Stimulated activated CD8-positive, alpha-beta memory T cell treated with anti-CD3 and anti-CD28 coated beads, Interleukin-12 subunit alpha, Interleukin-12 subunit beta, amount 100 ng/mL, for 1 hour (primary cell): ENCODE data around the gene CDC7.
"Not testable (repeated sequence)": the region's sequence is repeated elsewhere in the genome, so short reads cannot be mapped to it uniquely, and the experiment has no call there.

Experiments
- DNase-seq: peaks from one replicate; pipeline ENCODE4 v3.0.0-alpha.2; 2020; ENCODE audit warnings: low read depth

CDC7 gene

GRCh38 chr1:91500756-91501522, at the start of gene CDC7:
Gene CDC7, plus strand, starts transcription at chr1:91500851. Its CDS starts 866 bp downstream, at chr1:91501717.
- DNase-seq: peak; percentile 81

- DNase-seq: no peak
Measured at GRCh38 chr1:91454136-91454535, 46.5 kb upstream of the CDC7 start.

DNA sequence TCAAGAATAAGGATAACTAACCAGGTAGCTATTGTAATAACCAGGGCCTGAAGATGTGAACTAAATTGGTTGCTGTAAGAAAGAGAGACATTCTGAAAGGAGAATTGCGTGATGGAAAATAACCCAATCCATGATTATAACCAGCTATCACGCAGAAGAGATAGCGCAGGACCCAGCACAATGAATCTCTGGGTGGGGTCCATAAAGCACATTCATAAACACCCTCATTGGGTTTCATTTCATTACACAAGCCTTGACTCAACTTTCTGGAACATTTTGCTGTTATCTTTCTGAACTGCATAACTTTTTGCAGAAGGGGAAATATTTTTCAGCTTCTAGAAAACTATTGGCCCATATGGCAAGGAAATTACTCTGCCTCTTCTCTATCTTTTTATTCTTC, 45.3 kb upstream of the CDC7 start:
- DNase-seq: no peak

- no peak for DNase-seq
Measured at GRCh38 chr1:91455896-91456295, 44.8 kb upstream of the CDC7 start.

DNA sequence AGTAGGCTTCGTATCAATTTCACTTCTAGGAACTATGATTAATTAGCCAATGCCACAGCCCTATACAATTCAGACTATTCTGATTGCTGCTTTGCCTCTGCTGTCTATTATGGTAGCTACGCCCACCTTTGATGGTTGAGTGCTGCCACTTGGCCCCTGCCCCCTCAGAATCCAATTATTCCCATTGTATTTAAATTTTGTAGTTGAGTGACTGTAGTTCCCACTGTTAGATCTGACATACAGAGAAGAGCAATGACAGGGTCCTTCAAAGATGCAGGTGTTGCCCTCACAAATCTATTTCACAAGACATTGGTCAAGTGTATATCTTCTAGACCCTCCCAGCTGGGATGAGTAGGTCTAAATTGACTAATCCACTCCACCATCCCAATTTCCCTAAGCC, 35.3 kb upstream of the CDC7 start:
- not testable (repeated sequence) for DNase-seq

GRCh38 chr1:91476533-91477217, 24.0 kb upstream of the CDC7 start:
- no peak for DNase-seq

GRCh38 chr1:91487469-91487868, 13.2 kb upstream of the CDC7 start:
- no peak for DNase-seq

GRCh38 chr1:91490501-91490900, 10.2 kb upstream of the CDC7 start:
- no peak for DNase-seq

GRCh38 chr1:91498035-91498434, 2.6 kb upstream of the CDC7 start:
- DNase-seq: no peak

GRCh38 chr1:91498498-91499245, 2.0 kb upstream of the CDC7 start:
- DNase-seq: no peak

DNA sequence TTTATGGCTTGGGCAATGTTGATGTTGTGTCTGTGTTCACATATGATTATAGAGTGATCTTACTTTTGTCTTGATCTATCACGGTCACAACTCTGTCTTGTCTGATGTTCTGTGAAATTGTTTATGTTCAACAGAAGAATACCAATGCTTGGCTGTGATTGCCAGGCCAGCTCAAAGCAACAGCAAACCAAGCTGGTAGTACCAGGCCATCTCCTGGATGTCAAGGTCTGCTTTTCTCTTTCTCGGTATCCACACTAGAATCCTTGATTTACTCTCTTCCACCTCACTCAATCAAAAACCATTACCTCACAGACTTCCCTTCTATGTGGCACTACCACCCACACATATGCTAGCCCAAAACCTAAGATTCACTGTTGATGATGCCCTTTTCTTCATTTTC, 1.3 kb upstream of the CDC7 start:
- no peak for DNase-seq

- DNase-seq: no peak
Measured at GRCh38 chr1:91499904-91500755, 521 bp upstream of the CDC7 start.

- no peak for DNase-seq
Measured at GRCh38 chr1:91501523-91501851, 836 bp downstream of the CDC7 start.

DNA sequence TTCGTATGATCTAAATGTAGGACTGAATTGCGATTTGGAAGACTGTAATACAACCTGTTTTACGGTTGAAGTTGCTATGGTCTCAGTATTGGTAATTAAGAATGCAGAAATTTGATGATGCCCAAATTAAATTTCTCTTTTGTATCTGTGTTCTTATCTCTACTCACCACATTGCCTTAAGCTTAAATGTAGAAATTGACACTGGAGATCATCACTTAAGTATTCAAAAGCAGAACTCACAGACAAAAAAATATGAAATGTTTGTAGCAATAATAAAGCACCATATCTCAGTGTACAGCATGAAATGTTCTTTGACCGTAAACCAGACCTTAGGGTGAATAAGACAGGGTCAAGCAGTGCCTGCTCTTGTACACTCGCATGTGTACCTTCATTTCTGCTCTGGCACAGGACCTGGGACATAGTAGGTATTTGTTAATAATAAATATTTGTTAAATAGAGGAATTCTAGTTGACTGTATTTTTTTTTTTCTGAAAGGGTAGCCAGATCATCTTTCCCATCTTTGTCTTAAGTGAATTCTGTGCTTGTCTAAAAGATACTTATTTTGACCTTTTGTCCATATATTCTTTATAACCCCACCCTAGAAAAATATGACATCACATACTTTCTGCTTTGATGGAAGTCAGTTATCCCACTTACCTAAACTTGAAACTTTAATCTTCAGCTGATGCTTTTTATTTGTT, 1.5 kb downstream of the CDC7 start:
- no peak for DNase-seq

GRCh38 chr1:91502672-91503184, 2.1 kb downstream of the CDC7 start:
- no peak for DNase-seq

DNA sequence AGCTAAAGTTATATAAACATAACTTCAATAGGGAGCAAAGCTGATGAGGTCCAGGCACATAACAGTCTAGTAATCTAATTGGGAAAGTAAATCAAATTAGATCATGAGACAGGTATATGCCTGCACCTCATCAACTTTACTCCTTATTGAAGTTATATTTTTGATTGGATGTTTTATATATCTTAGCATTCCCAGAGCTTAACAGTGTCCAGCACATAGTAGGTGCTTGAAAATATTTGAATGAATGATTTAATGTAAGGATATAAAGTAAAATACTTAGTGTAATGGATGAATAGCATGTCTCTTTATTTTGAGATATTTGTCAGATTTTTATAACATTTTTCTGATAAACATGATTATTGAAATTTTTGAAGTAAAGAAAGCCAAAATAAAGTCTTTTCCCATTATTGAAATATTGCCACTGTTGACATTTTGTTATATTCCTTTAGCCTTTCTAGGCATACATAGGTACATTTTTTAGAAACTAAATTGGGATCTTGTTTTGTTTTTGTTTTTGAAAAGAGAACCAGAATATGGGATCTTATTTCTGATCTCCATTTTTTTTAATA, 2.8 kb downstream of the CDC7 start:
- no peak for DNase-seq

DNA sequence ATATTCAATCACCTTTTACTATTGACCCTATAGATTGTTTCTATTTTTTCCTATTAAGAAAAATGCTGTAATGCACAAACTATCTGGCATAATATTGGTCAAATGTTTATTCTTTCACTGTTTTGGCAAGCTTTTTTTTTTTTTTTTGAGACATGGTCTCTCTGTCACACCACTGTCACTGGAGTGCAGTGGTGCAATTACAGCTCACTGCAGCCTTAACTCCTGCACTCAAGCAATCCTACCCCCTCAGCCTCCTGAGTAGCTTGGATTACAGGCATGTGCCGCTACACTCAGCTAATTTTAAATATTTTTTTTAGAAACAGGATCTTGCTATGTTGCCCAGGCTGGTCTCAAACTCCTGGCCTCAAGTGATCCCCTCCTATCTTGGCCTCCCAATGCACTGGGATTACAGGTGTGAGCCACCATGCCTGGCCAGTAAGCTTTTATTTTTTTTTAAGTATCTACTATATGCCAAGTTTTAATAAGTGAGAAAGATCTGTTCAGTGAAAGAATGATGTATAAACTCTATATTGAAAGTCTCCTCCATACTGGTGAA, 3.4 kb downstream of the CDC7 start:
- no peak for DNase-seq

- DNase-seq: no peak
Measured at GRCh38 chr1:91505086-91505485, 4.4 kb downstream of the CDC7 start.

GRCh38 chr1:91506071-91506470, 5.4 kb downstream of the CDC7 start:
- DNase-seq: no peak

GRCh38 chr1:91507328-91507727, 6.7 kb downstream of the CDC7 start:
- DNase-seq: no peak

DNA sequence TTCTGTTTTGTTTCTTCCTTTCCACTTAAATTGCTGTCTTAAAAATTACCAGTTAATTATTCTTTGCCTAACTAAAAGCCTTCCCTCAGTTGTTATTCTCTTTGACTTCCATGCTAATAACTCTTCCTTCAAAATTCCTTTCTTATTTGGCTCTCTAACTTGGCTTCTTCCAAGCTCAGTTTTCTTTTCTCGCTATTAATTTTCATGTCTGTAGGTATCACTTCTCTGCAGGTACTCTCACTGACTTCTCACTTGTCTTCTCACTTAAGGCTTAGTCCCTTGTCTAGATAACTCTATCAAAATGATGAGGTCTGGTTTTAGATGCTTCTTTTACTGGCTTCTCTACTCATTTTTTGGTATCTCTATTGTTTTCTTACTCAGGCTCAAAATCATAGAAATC, 10.1 kb downstream of the CDC7 start:
- no peak for DNase-seq
